Liver (tissue), 3 donors: ENCODE data around the gene CASP3.
"Not testable (repeated sequence)": the region's sequence is repeated elsewhere in the genome, so short reads cannot be mapped to it uniquely, and the experiment has no call there.

Experiments used
- EGR1 ChIP-seq, 2 donors: IDR thresholded peaks; 2 replicates each; pipeline ENCODE4 v1.6.1; 2016 to 2018; ENCODE audit warnings: antibody characterized with exemption in 2 of 2, low read depth in 2 of 2
- TAF1 ChIP-seq: conservative IDR thresholded peaks from 2 replicates; pipeline ENCODE4 v1.6.1; 2016; ENCODE audit warnings: antibody characterized with exemption, mild to moderate bottlenecking
- TF ChIP-seq, protein P1 (sequence below): fragments of 150-350 bp; IDR thresholded peaks from 2 replicates; pipeline ENCODE4 v1.5.1; 2017; ENCODE audit warnings: improper control_type of control experiment, low read depth, low read length; ENCODE audit not compliant: missing input control
- donor health status: healthy.
- donor health status: healthy.

DNA sequence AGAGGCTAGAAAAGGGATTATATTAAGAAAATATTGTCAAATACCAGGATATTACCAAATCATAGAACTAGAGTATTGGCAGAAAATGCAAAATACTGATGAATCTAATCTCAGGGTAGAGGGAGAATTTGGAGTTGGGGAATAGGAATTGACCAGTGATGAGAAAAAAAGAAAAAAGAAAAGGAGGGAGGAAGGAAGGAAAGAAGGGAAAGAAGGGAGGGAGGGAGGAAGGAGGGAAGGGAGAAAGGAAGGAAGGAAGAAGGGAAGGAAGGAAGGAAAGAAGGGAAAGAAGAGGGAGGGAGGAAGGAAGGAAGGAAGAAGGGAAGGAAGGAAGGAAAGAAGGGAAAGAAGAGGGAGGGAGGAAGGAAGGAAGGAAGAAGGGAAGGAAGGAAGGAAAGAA is 3.4 kb upstream of the CASP3 start:
- TF ChIP-seq EGR1 (IDR thresholded peaks at IDR 0.05; ENCODE audit: low read depth in 2 of 2); TAF1: not testable (repeated sequence)
- TF ChIP-seq, protein P1, sequence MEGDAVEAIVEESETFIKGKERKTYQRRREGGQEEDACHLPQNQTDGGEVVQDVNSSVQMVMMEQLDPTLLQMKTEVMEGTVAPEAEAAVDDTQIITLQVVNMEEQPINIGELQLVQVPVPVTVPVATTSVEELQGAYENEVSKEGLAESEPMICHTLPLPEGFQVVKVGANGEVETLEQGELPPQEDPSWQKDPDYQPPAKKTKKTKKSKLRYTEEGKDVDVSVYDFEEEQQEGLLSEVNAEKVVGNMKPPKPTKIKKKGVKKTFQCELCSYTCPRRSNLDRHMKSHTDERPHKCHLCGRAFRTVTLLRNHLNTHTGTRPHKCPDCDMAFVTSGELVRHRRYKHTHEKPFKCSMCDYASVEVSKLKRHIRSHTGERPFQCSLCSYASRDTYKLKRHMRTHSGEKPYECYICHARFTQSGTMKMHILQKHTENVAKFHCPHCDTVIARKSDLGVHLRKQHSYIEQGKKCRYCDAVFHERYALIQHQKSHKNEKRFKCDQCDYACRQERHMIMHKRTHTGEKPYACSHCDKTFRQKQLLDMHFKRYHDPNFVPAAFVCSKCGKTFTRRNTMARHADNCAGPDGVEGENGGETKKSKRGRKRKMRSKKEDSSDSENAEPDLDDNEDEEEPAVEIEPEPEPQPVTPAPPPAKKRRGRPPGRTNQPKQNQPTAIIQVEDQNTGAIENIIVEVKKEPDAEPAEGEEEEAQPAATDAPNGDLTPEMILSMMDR, result not testable (repeated sequence)
